ENCODE results near the gene MCC. TPM values are rescaled to one million over a fixed set of nuclear protein-coding genes. Genes with fewer than 3 reads are reported as not detected.

MCC gene
- total and polyA plus RNA-seq, 2 experiments from 2014 or later, result 8.3 to 31.5 TPM

- no peak for TF ChIP-seq EZH2 (IDR thresholded peaks at IDR 0.05; ENCODE audit: borderline replicate concordance)
- TF ChIP-seq CTCF (IDR thresholded peaks at IDR 0.05; ENCODE audit: poor library complexity), result no peak
- no peak for TF ChIP-seq EZH2phosphoT487 (IDR thresholded peaks at IDR 0.05; ENCODE audit: low read depth, severe bottlenecking, unreplicated experiment)
- whole genome bisulfite sequencing (ENCODE audit: low lambda C conversion rate, missing lambda C conversion rate), result 89% methylated on average over 11 of the region's 11 CpGs
- Histone ChIP-seq H3K4me2 (no peak overlapping the region), H3K9me2 (replicated peaks; ENCODE audit: insufficient read depth) (no peaks in the 10 kb centered on the region), H3K27ac (no peak overlapping the region), H3K79me2 (no peaks in the 10 kb centered on the region), H3K9me3 (ENCODE audit: low read depth) (no peaks in the 10 kb centered on the region), H3K4me1 (ENCODE audit: insufficient read depth) (peaks cover 8% of the 10 kb centered on the region), H2AFZ (no peak overlapping the region), H3K27me3 (no peaks in the 10 kb centered on the region), H3K36me3 (replicated peaks; ENCODE audit: insufficient read depth, low read depth) (no peaks in the 10 kb centered on the region), H3K4me3 (no peak overlapping the region), H4K20me1 (ENCODE audit: insufficient read depth, poor library complexity, severe bottlenecking) (no peaks in the 10 kb centered on the region)
- DNase-seq (ENCODE audit: low spot score), result no peak
These were observed 443.3 kb downstream of the MCC start for GRCh38 chr5:113044776-113045465.

- Histone ChIP-seq H3K9me2 (replicated peaks; ENCODE audit: insufficient read depth) (no peaks in the 10 kb centered on the region), H3K9me3 (ENCODE audit: low read depth) (no peaks in the 10 kb centered on the region), H3K4me2 (no peak overlapping the region), H3K4me3 (no peak overlapping the region), H2AFZ (no peak overlapping the region), H3K4me1 (ENCODE audit: insufficient read depth) (peaks cover 8% of the 10 kb centered on the region), H4K20me1 (ENCODE audit: insufficient read depth, poor library complexity, severe bottlenecking) (no peaks in the 10 kb centered on the region), H3K36me3 (replicated peaks; ENCODE audit: insufficient read depth, low read depth) (no peaks in the 10 kb centered on the region), H3K79me2 (no peaks in the 10 kb centered on the region), H3K27ac (no peak overlapping the region), H3K27me3 (no peaks in the 10 kb centered on the region)
- DNase-seq (ENCODE audit: low spot score), result peak; percentile 61
- 87% methylated on average over 16 of the region's 16 CpGs for WGBS (ENCODE audit: low lambda C conversion rate, missing lambda C conversion rate)
- TF ChIP-seq EZH2 (IDR thresholded peaks at IDR 0.05; ENCODE audit: borderline replicate concordance) (no peak), CTCF (IDR thresholded peaks at IDR 0.05; ENCODE audit: poor library complexity) (peak; percentile 33), EZH2phosphoT487 (IDR thresholded peaks at IDR 0.05; ENCODE audit: low read depth, severe bottlenecking, unreplicated experiment) (no peak)
These were observed 444.7 kb downstream of the MCC start for GRCh38 chr5:113043491-113043931.

GRCh38 chr5:113042491-113043243 is 445.6 kb downstream of the MCC start:
- Histone ChIP-seq H4K20me1 (ENCODE audit: insufficient read depth, poor library complexity, severe bottlenecking) (no peaks in the 10 kb centered on the region), H3K36me3 (replicated peaks; ENCODE audit: insufficient read depth, low read depth) (no peaks in the 10 kb centered on the region), H3K9me3 (ENCODE audit: low read depth) (no peaks in the 10 kb centered on the region), H3K27me3 (no peaks in the 10 kb centered on the region), H2AFZ (no peak overlapping the region), H3K4me1 (ENCODE audit: insufficient read depth) (peaks cover 7% of the 10 kb centered on the region), H3K4me2 (no peak overlapping the region), H3K79me2 (no peaks in the 10 kb centered on the region), H3K9me2 (replicated peaks; ENCODE audit: insufficient read depth) (no peaks in the 10 kb centered on the region), H3K27ac (no peak overlapping the region), H3K4me3 (no peak overlapping the region)
- no peak for TF ChIP-seq EZH2 (IDR thresholded peaks at IDR 0.05; ENCODE audit: borderline replicate concordance)
- no peak for TF ChIP-seq CTCF (IDR thresholded peaks at IDR 0.05; ENCODE audit: poor library complexity)
- TF ChIP-seq EZH2phosphoT487 (IDR thresholded peaks at IDR 0.05; ENCODE audit: low read depth, severe bottlenecking, unreplicated experiment), result no peak
- WGBS (ENCODE audit: low lambda C conversion rate, missing lambda C conversion rate), result 68% methylated on average over 4 of the region's 4 CpGs
- no peak for DNase-seq (ENCODE audit: low spot score)

All from hepatocyte (in vitro differentiated cells).